SK-N-SH treated with all-trans-retinoic acid at 6 μM for 48 hours (cell line): ENCODE results near the gene RFPL2.

Experiments
- ATAC-seq: fragments of 200-7000 bp; cut with Tn5 transposase; 3 replicates; pipeline ENCODE4 v1.9.1; 2020; ENCODE audit warnings: mild to moderate bottlenecking, moderate library complexity
- ARNTL ChIP-seq: fragments of 450-650 bp; formaldehyde crosslinking; IDR thresholded peaks from 2 replicates; pipeline ENCODE4 v1.5.0; 2020; ENCODE audit warnings: low read depth, mild to moderate bottlenecking, moderate library complexity, borderline replicate concordance
- BACH2 ChIP-seq: fragments of 250-450 bp; sonication (Bioruptor Pico); IDR thresholded peaks from 2 replicates; pipeline ENCODE4 v1.9.0; 2021; ENCODE audit warnings: mild to moderate bottlenecking, borderline replicate concordance
- CREB5 ChIP-seq: fragments of 250-450 bp; sonication (Bioruptor Pico); IDR thresholded peaks from 2 replicates; pipeline ENCODE4 v1.5.1; 2020; ENCODE audit warnings: low read depth, mild to moderate bottlenecking, moderate library complexity
- CSDC2 ChIP-seq: fragments of 250-450 bp; sonication (Bioruptor Pico); IDR thresholded peaks from 2 replicates; pipeline ENCODE4 v1.5.0; 2020; ENCODE audit warnings: mild to moderate bottlenecking, moderate library complexity
- CSRNP3 ChIP-seq: fragments of 250-450 bp; sonication (Bioruptor Pico); IDR thresholded peaks from 2 replicates; pipeline ENCODE4 v1.5.1; 2021; ENCODE audit warnings: mild to moderate bottlenecking, moderate library complexity
- GLIS3 ChIP-seq: fragments of 250-450 bp; sonication (Bioruptor Pico); IDR thresholded peaks from 2 replicates; pipeline ENCODE4 v1.5.0; 2020; ENCODE audit warnings: mild to moderate bottlenecking, moderate library complexity
- ISL1 ChIP-seq: fragments of 250-450 bp; sonication (Bioruptor Pico); IDR thresholded peaks from 2 replicates; pipeline ENCODE4 v2.1.2; 2022; ENCODE audit warnings: mild to moderate bottlenecking, moderate library complexity
- OSR1 ChIP-seq: fragments of 250-450 bp; sonication (Bioruptor Pico); IDR thresholded peaks from 2 replicates; pipeline ENCODE4 v1.8.0; 2022; ENCODE audit warnings: moderate library complexity, mild to moderate bottlenecking, inconsistent platforms
- PATZ1 ChIP-seq: fragments of 250-450 bp; sonication (Bioruptor Pico); IDR thresholded peaks from 2 replicates; pipeline ENCODE4 v1.8.0; 2020; ENCODE audit warnings: mild to moderate bottlenecking, moderate library complexity, borderline replicate concordance
- POU6F1 ChIP-seq: fragments of 250-450 bp; sonication (Bioruptor Pico); IDR thresholded peaks from 2 replicates; pipeline ENCODE4 v1.8.0; 2021; ENCODE audit warnings: low read depth, mild to moderate bottlenecking, moderate library complexity, borderline replicate concordance
- PPARA ChIP-seq: fragments of 250-450 bp; sonication (Bioruptor Pico); IDR thresholded peaks from 2 replicates; pipeline ENCODE4 v1.5.0; 2020; ENCODE audit warnings: mild to moderate bottlenecking, borderline replicate concordance
- RARB ChIP-seq: fragments of 250-450 bp; sonication (Bioruptor Pico); IDR thresholded peaks from 2 replicates; pipeline ENCODE4 v1.8.0; 2021; ENCODE audit warnings: mild to moderate bottlenecking, moderate library complexity
- SNAI2 ChIP-seq: fragments of 250-450 bp; sonication (Bioruptor Pico); IDR thresholded peaks from 2 replicates; pipeline ENCODE4 v1.5.0; 2020; ENCODE audit warnings: mild to moderate bottlenecking, moderate library complexity
- TCF4 ChIP-seq: fragments of 250-450 bp; sonication (Bioruptor Pico); IDR thresholded peaks from 2 replicates; pipeline ENCODE4 v1.8.0; 2021; ENCODE audit warnings: mild to moderate bottlenecking, moderate library complexity, borderline replicate concordance
- TOX ChIP-seq: fragments of 250-450 bp; sonication (Bioruptor Pico); IDR thresholded peaks from 2 replicates; pipeline ENCODE4 v1.8.0; 2021; ENCODE audit warnings: mild to moderate bottlenecking, moderate library complexity, borderline replicate concordance
- TSHZ2 ChIP-seq: fragments of 250-450 bp; sonication (Bioruptor Pico); IDR thresholded peaks from 2 replicates; pipeline ENCODE4 v1.5.0; 2020; ENCODE audit warnings: mild to moderate bottlenecking, moderate library complexity
- ZC3H10 ChIP-seq: fragments of 250-450 bp; sonication (Bioruptor Pico); IDR thresholded peaks from 2 replicates; pipeline ENCODE4 v1.5.1; 2021; ENCODE audit warnings: mild to moderate bottlenecking, moderate library complexity
- ZFP3 ChIP-seq: fragments of 250-450 bp; sonication (Bioruptor Pico); IDR thresholded peaks from 2 replicates; pipeline ENCODE4 v1.5.0; 2020; ENCODE audit warnings: mild to moderate bottlenecking, moderate library complexity
- ZFP30 ChIP-seq: fragments of 450-650 bp; formaldehyde crosslinking; IDR thresholded peaks from 2 replicates; pipeline ENCODE4 v1.5.0; 2022; ENCODE audit warnings: mild to moderate bottlenecking, moderate library complexity
- ZNF565 ChIP-seq: fragments of 450-650 bp; formaldehyde crosslinking; conservative IDR thresholded peaks from 2 replicates; pipeline ENCODE4 v1.5.0; 2020; ENCODE audit warnings: low read depth, mild to moderate bottlenecking, moderate library complexity
- ZNF70 ChIP-seq: fragments of 450-650 bp; formaldehyde crosslinking; IDR thresholded peaks from 2 replicates; pipeline ENCODE4 v1.5.0; 2020; ENCODE audit warnings: mild to moderate bottlenecking, moderate library complexity
- ZNF8 ChIP-seq: fragments of 450-650 bp; formaldehyde crosslinking; IDR thresholded peaks from 2 replicates; pipeline ENCODE4 v1.5.0; 2020; ENCODE audit warnings: mild to moderate bottlenecking, moderate library complexity

Gene RFPL2

GRCh38 chr22:32217465-32217864 is 12.6 kb upstream of the RFPL2 start:
- ATAC-seq: no peak
- TF ChIP-seq ZNF565 (CRISPR knock-in tag) (no peak), GLIS3 (CRISPR knock-in tag) (no peak), TSHZ2 (CRISPR knock-in tag) (no peak), TOX (CRISPR knock-in tag) (no peak), CREB5 (CRISPR knock-in tag) (no peak), TCF4 (CRISPR knock-in tag) (no peak), ZFP3 (CRISPR knock-in tag) (no peak), OSR1 (CRISPR knock-in tag) (no peak), RARB (CRISPR knock-in tag) (no peak), POU6F1 (no peak), PPARA (CRISPR knock-in tag) (no peak), ZNF8 (no peak), ZC3H10 (CRISPR knock-in tag) (no peak), ARNTL (CRISPR knock-in tag) (no peak), CSRNP3 (CRISPR knock-in tag) (no peak), ZFP30 (CRISPR knock-in tag) (no peak), ZNF70 (CRISPR knock-in tag) (no peak), SNAI2 (no peak), ISL1 (no peak)

- no peak for ATAC-seq
- no peak for TF ChIP-seq ZFP3 (CRISPR knock-in tag)
- no peak for TF ChIP-seq BACH2
Measured at GRCh38 chr22:32216911-32217310, 12.0 kb upstream of the RFPL2 start.

- no peak for ATAC-seq
Measured at GRCh38 chr22:32211011-32211410, 6.1 kb upstream of the RFPL2 start.

More at GRCh38 chr22:32211011-32211410, 6.1 kb upstream of the RFPL2 start:
- TF ChIP-seq PATZ1 (CRISPR knock-in tag) (no peak), TCF4 (CRISPR knock-in tag) (no peak), CREB5 (CRISPR knock-in tag) (no peak), CSDC2 (CRISPR knock-in tag) (no peak), TOX (CRISPR knock-in tag) (no peak), POU6F1 (no peak), ZC3H10 (CRISPR knock-in tag) (no peak), SNAI2 (no peak), ZNF565 (CRISPR knock-in tag) (no peak), TSHZ2 (CRISPR knock-in tag) (no peak), RARB (CRISPR knock-in tag) (no peak)
